HepG2 (cell line): ENCODE measurements around the gene ZBTB34. TPM values are rescaled to one million over a fixed set of nuclear protein-coding genes. Genes with fewer than 3 reads are reported as not detected.

ENCODE experiments used
- GZF1 ChIP-seq: sonication (generic); formaldehyde crosslinking; IDR thresholded peaks from 2 replicates; pipeline ENCODE4 v1.5.1; 2020; ENCODE audit warnings: mild to moderate bottlenecking, missing genetic modification reagents
- HNRNPLL ChIP-seq: fragments of 200-400 bp; formaldehyde crosslinking; IDR thresholded peaks from 2 replicates; pipeline ENCODE4 v1.6.1; 2017; ENCODE audit warnings: mild to moderate bottlenecking, low read depth, low read length; ENCODE audit not compliant: poor library complexity, severe bottlenecking
- KLF16 ChIP-seq, 2 experiments: sonication (generic) in 1 of 2; formaldehyde crosslinking in 1 of 2; IDR thresholded peaks; 2 replicates each; pipeline versions ENCODE4 v1.6.1 to v1.8.0; 2016 to 2023; ENCODE audit warnings: missing genetic modification reagents in 2 of 2, missing compliant biosample characterization in 1 of 2
- MAZ ChIP-seq, 2 experiments: sonication (generic) in 1 of 2; formaldehyde crosslinking in 1 of 2; IDR thresholded peaks; 2 replicates each; pipeline versions ENCODE4 v1.5.0 to v1.6.1; 2012 to 2020; ENCODE audit warnings: low read depth in 2 of 2, mild to moderate bottlenecking in 2 of 2, borderline replicate concordance in 1 of 2, improper control_type of control experiment in 1 of 2, low read length in 1 of 2, missing genetic modification reagents in 1 of 2, moderate library complexity in 1 of 2
- MYPOP ChIP-seq: sonication (generic); formaldehyde crosslinking; IDR thresholded peaks from 2 replicates; pipeline ENCODE4 v1.8.1; 2023; ENCODE audit warnings: mild to moderate bottlenecking, moderate library complexity, missing genetic modification reagents
- NRL ChIP-seq: sonication (generic); formaldehyde crosslinking; IDR thresholded peaks from 2 replicates; pipeline ENCODE4 v1.5.0; 2020; ENCODE audit warnings: missing genetic modification reagents, mild to moderate bottlenecking, moderate library complexity, borderline replicate concordance
- SIN3A ChIP-seq: IDR thresholded peaks from 2 replicates; pipeline ENCODE4 v1.6.1; 2011; ENCODE audit warnings: low read depth, mild to moderate bottlenecking, control low read depth, low read length, borderline replicate concordance
- TAF1 ChIP-seq: sonication (generic); formaldehyde crosslinking; IDR thresholded peaks from 2 replicates; pipeline ENCODE4 v1.4.0; 2020; ENCODE audit warnings: missing genetic modification reagents
- TRIM22 ChIP-seq: fragments of 450-650 bp; IDR thresholded peaks from 2 replicates; pipeline ENCODE4 v1.6.1; 2017
- YEATS4 ChIP-seq: sonication (generic); formaldehyde crosslinking; IDR thresholded peaks from 2 replicates; pipeline ENCODE4 v1.4.0; 2020; ENCODE audit warnings: missing genetic modification reagents, borderline replicate concordance
- ZFX ChIP-seq: sonication (generic); formaldehyde crosslinking; IDR thresholded peaks from 2 replicates; pipeline ENCODE4 v1.4.0; 2020; ENCODE audit warnings: mild to moderate bottlenecking, low read depth, missing genetic modification reagents, moderate library complexity
- ZFY ChIP-seq: sonication (generic); formaldehyde crosslinking; IDR thresholded peaks from 2 replicates; pipeline ENCODE4 v1.4.0; 2020; ENCODE audit warnings: missing genetic modification reagents
- ZNF142 ChIP-seq: sonication (generic); formaldehyde crosslinking; IDR thresholded peaks from 2 replicates; pipeline ENCODE4 v1.4.0; 2020; ENCODE audit warnings: missing genetic modification reagents
- ZNF616 ChIP-seq: sonication (generic); formaldehyde crosslinking; IDR thresholded peaks from 2 replicates; pipeline ENCODE4 v1.5.0; 2020; ENCODE audit warnings: low read depth, mild to moderate bottlenecking, missing genetic modification reagents
- ZNF800 ChIP-seq: sonication (generic); formaldehyde crosslinking; IDR thresholded peaks from 2 replicates; pipeline ENCODE4 v1.4.0; 2020; ENCODE audit warnings: missing genetic modification reagents
- ZNF891 ChIP-seq: sonication (generic); formaldehyde crosslinking; IDR thresholded peaks from 2 replicates; pipeline ENCODE4 v1.5.0; 2020; ENCODE audit warnings: mild to moderate bottlenecking, missing genetic modification reagents
- ZSCAN31 ChIP-seq: sonication (generic); formaldehyde crosslinking; IDR thresholded peaks from 2 replicates; pipeline ENCODE4 v1.5.0; 2020; ENCODE audit warnings: low read depth, mild to moderate bottlenecking, missing genetic modification reagents
- polyA plus RNA-seq, 8 experiments: library from polyadenylated mRNA; depleted of rRNA in 3 of 8; stranded (reverse) in 7 of 8; unstranded in 1 of 8; fragments of >200 nt; fragmentation: Illumina TruSeq in 4 of 8; extraction: Trizol in 4 of 8; gene quantifications; 2 replicates each; pipeline versions ENCODE4 v1.2.1 to v1.2.3, GENCODE V29; 2011 to 2016; ENCODE audit warnings: low read depth in 4 of 8, missing spikeins in 1 of 8, mixed read lengths in 1 of 8; ENCODE audit not compliant: insufficient read depth in 1 of 8
- total RNA-seq, 5 experiments: library from RNA; depleted of rRNA; stranded (reverse); fragments of >200 nt; fragmentation: Illumina TruSeq; extraction: Trizol; gene quantifications; 2 replicates each; pipeline ENCODE4 v1.2.3, GENCODE V29; 2016; ENCODE audit warnings: low read depth in 1 of 5

Gene ZBTB34
- total and polyA plus RNA-seq, 2 of the 13 experiments (the other 11 are each of a cell fraction or from before 2014, with no cell fraction given), result 5.9 to 8.7 TPM

- TF ChIP-seq MYPOP (CRISPR knock-in tag) (no peak), ZNF891 (CRISPR knock-in tag) (peak; percentile 43; the same call in 1 of the 2 replicates), TAF1 (CRISPR knock-in tag) (peak; percentile 20; the same call in 1 of the 2 replicates), GZF1 (CRISPR knock-in tag) (0 out of 2 replicates have a peak, but pooled peaks have one; percentile 14), ZNF616 (CRISPR knock-in tag) (0 out of 2 replicates have a peak, but pooled peaks have one; percentile 18), YEATS4 (no peak), ZNF142 (peak; percentile 6; the same call in 1 of the 2 replicates), ZFY (CRISPR knock-in tag) (peak; percentile 56), ZNF800 (CRISPR knock-in tag) (no peak), NRL (CRISPR knock-in tag) (0 out of 2 replicates have a peak, but pooled peaks have one; percentile 28), KLF16 (CRISPR knock-in tag; IDR thresholded peaks at IDR 0.05) (0 out of 4 replicates have a peak, but pooled peaks of 1 of the 2 experiments have one; percentile 1), TRIM22 (no peak), MAZ (IDR thresholded peaks at IDR 0.05; ENCODE audit: borderline replicate concordance, low read depth, low read length) (no peak), MAZ (CRISPR knock-in tag; IDR thresholded peaks at IDR 0.05; ENCODE audit: low read depth) (0 out of 2 replicates have a peak, but pooled peaks have one; percentile 2), SIN3A (peak; percentile 53; the same call in 1 of the 2 replicates), HNRNPLL (peak; percentile 39), ZFX (CRISPR knock-in tag) (peak; percentile 55), ZSCAN31 (CRISPR knock-in tag) (0 out of 2 replicates have a peak, but pooled peaks have one; percentile 7)
These were observed 473 bp downstream of the ZBTB34 start (continued) for GRCh38 chr9:126860757-126861466.
